ENCODE data around the gene TIMM44.

GRCh38 chr19:7932276-7932929, 11.1 kb downstream of the TIMM44 start:
- TF ChIP-seq POLR2A (IDR thresholded peaks at IDR 0.05) (no peak), CTCF (IDR thresholded peaks at IDR 0.05) (no peak), POLR2AphosphoS5 (IDR thresholded peaks at IDR 0.05) (no peak), EP300 (IDR thresholded peaks at IDR 0.05) (no peak)

Data from sigmoid colon (tissue), 4 donors.